GM21515 (cell line): Measurements from ENCODE around the gene SCYGR1.
"Not testable (repeated sequence)": the region's sequence is repeated elsewhere in the genome, so short reads cannot be mapped to it uniquely, and the experiment has no call there.

Source experiments
- ATAC-seq: cut with Tn5 transposase; IDR thresholded peaks from one replicate; pipeline ENCODE4 v1.9.1; 2021; ENCODE audit not compliant: unreplicated experiment

The SCYGR1 gene

GRCh38 chr2:227387583-227387982 is at the start of gene SCYGR1:
Gene SCYGR1, minus strand, starts transcription at chr2:227387949. Its CDS starts 0 bp downstream, at chr2:227387949.
- not testable (repeated sequence) for ATAC-seq

GRCh38 chr2:227436436-227437174 is 48.9 kb upstream of the SCYGR1 start:
- no peak for ATAC-seq

- no peak for ATAC-seq
Observed at GRCh38 chr2:227433171-227433570, 45.4 kb upstream of the SCYGR1 start.

GRCh38 chr2:227430639-227431038 is 42.9 kb upstream of the SCYGR1 start:
- no peak for ATAC-seq

- no peak for ATAC-seq
Observed at GRCh38 chr2:227428731-227429285, 41.1 kb upstream of the SCYGR1 start.

- ATAC-seq = no peak
Observed at GRCh38 chr2:227423656-227424499, 36.1 kb upstream of the SCYGR1 start.

GRCh38 chr2:227420087-227421052 is 32.6 kb upstream of the SCYGR1 start:
- no peak for ATAC-seq

- ATAC-seq = no peak
Observed at GRCh38 chr2:227416701-227417100, 29.0 kb upstream of the SCYGR1 start.

- ATAC-seq = no peak
Observed at GRCh38 chr2:227415538-227416424, 28.0 kb upstream of the SCYGR1 start.

- no peak for ATAC-seq
Observed at GRCh38 chr2:227414846-227415245, 27.1 kb upstream of the SCYGR1 start.

GRCh38 chr2:227413371-227413770 is 25.6 kb upstream of the SCYGR1 start:
- ATAC-seq = no peak

- no peak for ATAC-seq
Observed at GRCh38 chr2:227412877-227413276, 25.1 kb upstream of the SCYGR1 start.

GRCh38 chr2:227411990-227412350 is 24.2 kb upstream of the SCYGR1 start:
- no peak for ATAC-seq

GRCh38 chr2:227411320-227411989 is 23.7 kb upstream of the SCYGR1 start:
- ATAC-seq = peak; percentile 70

GRCh38 chr2:227410191-227410590 is 22.4 kb upstream of the SCYGR1 start:
- ATAC-seq = no peak

- no peak for ATAC-seq
Observed at GRCh38 chr2:227407591-227408151, 19.9 kb upstream of the SCYGR1 start.

GRCh38 chr2:227406177-227407031 is 18.7 kb upstream of the SCYGR1 start:
- ATAC-seq = no peak
